ENCODE results near the gene UPK1A.

The UPK1A gene

GRCh38 chr19:35693835-35694599 is 27.7 kb downstream of the UPK1A start:
- peak; percentile 95 for DNase-seq

- DNase-seq: no peak
These were observed 29.6 kb downstream of the UPK1A start for GRCh38 chr19:35695895-35696422.

DNA sequence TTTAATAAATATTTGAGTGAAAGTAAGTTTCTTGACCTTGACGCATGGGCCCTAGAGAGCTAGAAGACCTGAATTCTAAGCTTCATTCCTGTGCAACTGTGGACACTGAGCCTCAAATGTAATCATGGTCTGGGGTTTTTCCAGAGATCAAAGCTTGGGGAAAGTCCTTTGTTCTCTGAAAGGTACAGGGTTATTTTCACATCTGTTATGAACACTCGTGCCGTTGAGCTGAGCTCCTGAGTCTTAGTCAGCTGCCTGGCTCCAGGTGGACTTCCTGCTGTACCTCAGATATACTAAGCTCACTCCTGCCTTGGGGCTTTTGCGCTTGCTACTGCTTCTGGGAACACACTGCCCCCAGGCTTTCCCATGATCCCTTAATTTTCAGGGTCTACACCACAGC is 30.5 kb downstream of the UPK1A start:
- peak; percentile 35 for DNase-seq

GRCh38 chr19:35702223-35703012 is 36.1 kb downstream of the UPK1A start:
- peak; percentile 98 for DNase-seq

- DNase-seq: no peak
These were observed 37.0 kb downstream of the UPK1A start for GRCh38 chr19:35703343-35703742.

- peak; percentile 23 for DNase-seq
These were observed 37.9 kb downstream of the UPK1A start, which contains the start of gene ZBTB32 for GRCh38 chr19:35704218-35704617. Gene ZBTB32, plus strand, starts transcription at chr19:35704558. Its CDS starts 10,069 bp downstream, at chr19:35714627.

DNA sequence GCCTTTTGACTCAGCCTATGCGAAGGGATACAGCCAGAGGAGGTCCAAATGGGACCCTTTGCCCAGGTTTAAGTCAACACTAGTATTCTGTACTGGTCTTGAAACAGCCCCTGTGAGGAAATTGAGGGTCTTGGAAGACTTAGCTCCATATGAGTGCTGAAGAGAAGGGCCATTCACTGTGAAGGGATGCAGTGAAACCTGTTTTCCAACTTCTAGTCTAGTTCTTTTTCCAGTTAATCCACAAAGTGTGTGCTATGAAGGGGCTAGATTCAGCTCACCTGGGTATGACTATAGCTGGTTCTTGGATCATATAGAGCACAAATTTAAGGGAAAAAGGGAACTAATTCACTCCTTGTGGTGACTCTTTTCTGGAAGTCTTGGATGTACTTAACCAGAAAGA is 42.1 kb downstream of the UPK1A start:
- no peak for DNase-seq

DNA sequence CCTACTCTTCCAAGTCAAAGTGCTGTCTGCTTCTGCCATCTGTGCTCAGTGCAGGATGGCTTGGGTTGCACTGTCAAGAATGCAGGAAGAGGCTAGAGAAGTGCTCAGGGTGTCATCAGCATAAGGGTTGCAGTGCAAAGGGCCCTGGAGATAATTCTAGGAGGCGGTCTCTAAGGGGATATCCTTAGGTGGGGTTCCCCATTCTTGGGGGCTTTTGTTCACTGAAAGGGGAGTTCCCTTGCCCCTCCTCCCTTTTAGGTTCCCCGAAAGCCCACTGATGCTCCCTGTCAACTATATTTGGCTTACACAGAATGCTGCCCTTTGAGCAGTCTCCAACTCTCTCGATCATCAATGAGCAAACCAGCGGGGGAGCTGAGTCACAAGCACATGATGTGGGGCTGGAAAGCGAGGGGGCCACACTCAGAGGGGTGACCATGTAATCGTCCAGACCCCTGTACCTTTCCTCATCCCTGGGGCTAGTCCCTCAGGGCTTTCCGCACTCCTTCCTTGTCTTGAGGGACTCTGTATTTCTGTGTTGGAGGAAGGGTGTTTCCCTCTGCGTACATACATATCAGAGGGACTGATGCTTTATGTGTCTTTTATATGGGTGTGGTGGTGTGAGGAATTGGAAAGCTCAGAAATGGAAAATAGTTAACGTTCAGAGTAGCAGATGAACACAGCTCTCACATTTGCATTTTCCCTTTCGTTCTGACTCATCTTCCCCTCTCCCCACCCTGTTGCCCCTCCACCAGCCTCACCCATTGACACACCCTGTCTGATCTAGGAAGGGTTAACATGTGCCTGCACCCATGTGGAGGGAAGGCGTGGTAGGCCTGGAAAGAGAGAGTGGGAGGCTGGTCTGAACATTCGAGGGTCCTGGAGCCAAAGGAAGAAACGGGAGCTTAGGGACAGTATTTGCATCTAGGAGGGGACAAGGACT is 44.7 kb downstream of the UPK1A start:
- peak; percentile 96 for DNase-seq

DNA sequence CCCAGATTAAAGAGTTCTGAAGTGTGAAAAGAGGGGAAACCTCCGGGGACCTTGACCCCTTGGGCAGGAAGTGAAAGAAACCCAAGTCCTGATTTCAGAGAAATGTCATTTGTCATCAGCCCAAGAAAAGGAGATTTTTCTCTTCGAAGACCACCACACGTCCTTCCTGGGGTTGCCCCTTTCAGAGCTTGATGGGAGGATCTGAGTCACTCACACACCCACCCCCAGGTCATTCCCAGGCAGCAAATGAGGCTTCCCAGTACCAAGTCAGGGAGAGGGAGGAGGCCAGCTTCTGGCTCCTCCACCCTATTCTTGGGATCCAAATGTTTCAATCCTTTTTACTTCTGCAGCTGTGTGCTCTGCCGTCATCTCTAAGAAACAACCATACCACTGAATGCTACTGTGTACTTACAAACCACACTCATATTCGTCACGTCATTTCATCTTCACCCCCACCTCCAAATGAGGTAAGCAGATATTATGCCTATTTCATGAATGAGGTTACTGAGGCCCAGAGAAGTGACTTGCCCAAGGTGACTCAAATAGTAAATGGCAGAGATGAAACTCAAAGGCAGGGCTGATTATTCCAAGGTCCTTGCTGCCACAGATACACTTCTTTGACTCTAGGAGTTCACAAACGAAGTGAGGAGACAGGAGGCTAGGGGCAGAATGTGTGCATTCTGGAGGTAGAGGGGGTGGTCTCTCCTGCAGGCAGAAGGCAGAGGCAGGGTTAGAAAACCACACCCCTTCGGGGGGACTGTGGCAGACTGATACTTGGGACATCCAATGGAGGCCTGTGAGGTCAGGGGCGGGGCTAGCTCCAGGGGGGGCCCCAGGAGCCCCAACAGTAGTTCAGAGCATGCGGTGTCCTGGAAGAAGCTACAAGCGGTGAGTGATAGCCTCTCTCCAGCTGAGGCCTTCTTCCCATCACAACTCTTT is 46.5 kb downstream of the UPK1A start:
- DNase-seq: peak; percentile 95

GRCh38 chr19:35713506-35713850 is 47.2 kb downstream of the UPK1A start:
- no peak for DNase-seq

DNA sequence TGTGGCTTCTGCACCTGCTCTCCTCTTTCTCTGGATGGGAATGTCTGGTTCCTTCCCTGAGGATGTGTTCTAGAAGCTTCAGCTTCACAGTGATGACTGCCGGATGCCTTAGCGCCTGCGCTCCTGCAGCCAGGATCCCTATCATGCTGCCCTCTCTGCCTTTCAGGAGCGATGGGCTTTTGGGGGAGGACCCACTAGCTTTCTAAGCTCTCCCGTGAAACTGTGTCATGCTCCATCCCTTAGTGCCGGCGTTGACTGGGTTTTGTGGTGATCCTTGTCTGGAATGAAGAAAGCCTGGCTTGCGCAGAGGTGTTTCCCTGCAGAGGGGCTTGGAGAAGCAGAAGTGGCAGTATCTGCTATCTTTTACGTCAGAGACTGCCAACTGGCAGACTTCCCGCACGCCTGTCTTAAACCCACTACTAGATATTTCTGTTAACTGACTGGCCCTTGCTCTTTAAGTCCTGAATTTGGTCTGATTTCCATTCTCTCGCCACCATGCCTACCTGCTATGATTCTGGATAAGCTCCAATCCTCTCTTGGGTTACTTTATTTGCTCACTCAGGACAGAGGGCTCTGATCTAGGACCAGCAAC is 47.7 kb downstream of the UPK1A start:
- DNase-seq: peak; percentile 20

DNA sequence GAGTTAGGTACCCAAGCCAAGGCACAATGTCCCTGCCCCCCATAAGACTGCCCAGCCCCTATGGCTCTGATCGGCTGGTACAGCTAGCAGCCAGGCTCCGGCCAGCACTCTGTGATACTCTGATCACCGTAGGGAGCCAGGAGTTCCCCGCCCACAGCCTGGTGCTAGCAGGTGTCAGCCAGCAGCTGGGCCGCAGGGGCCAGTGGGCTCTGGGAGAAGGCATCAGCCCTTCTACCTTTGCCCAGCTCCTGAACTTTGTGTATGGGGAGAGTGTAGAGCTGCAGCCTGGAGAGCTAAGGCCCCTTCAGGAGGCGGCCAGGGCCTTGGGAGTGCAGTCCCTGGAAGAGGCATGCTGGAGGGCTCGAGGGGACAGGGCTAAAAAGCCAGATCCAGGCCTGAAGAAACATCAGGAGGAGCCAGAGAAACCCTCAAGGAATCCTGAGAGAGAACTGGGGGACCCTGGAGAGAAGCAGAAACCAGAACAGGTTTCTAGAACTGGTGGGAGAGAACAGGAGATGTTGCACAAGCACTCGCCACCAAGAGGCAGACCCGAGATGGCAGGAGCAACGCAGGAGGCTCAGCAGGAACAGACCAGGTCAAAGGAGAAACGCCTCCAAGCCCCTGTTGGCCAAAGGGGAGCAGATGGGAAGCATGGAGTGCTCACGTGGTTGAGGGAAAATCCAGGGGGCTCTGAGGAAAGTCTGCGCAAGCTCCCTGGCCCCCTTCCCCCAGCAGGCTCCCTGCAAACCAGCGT is 48.5 kb downstream of the UPK1A start:
- peak; percentile 70 for DNase-seq

- DNase-seq: no peak
These were observed 49.1 kb downstream of the UPK1A start for GRCh38 chr19:35715355-35715809.

- peak; percentile 26 for DNase-seq
These were observed 49.9 kb downstream of the UPK1A start for GRCh38 chr19:35715981-35716800.

- peak; percentile 98 for DNase-seq
These were observed 50.7 kb downstream of the UPK1A start for GRCh38 chr19:35716801-35717664.

DNA sequence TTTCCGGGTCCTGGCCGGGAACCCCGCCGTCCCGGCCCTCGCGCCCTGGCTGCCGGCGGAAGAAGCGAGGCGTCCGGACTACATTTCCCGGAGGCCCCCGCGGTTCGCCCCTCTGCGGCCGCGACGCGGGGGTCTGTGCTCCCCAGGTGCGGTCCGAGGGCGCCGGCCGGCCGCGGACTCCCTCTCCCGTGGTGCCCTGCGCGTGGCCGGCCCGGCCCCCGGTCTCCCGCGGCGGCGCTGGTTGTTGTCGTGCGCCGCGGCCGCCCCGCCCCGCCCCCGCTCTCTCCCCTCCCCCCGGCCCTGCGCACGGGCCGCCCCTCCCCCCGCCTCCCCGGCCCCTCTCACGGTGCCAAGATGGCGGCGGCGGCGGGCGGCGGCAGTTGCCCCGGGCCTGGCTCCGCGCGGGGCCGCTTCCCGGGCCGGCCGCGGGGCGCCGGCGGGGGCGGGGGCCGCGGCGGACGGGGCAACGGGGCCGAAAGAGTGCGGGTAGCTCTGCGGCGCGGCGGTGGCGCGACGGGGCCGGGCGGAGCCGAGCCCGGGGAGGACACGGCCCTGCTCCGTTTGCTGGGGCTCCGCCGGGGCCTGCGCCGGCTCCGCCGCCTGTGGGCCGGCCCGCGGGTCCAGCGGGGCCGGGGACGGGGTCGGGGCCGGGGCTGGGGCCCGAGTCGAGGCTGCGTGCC is 51.5 kb downstream of the UPK1A start, which contains the start of gene KMT2B:
TSS of gene KMT2B (plus strand) at position 339 of the 680 bp plus-strand sequence. CDS start at position 355, 16 bp downstream.
- no peak for DNase-seq

GRCh38 chr19:35718345-35719041 is 52.2 kb downstream of the UPK1A start:
- DNase-seq: peak; percentile 51

Measured in activated CD4-positive, alpha-beta T cell treated with anti-CD3 and anti-CD28 coated beads, Interleukin-2, amount 50 U/mL, for 16 hours (primary cell).